Fibroblast of lung (primary cell): ENCODE measurements around the gene RASSF3.

ENCODE experiments used
- CTCF ChIP-seq, 2 donors: IDR thresholded peaks in 1 of 2; conservative IDR thresholded peaks in 1 of 2; 1 replicate in 1 of 2; 2 replicates in 1 of 2; pipeline ENCODE4 v1.5.1; 2011 to 2012; ENCODE audit warnings: low read length in 2 of 2, control low read depth in 1 of 2, inconsistent platforms in 1 of 2, low read depth in 1 of 2, mild to moderate bottlenecking in 1 of 2
- EZH2 ChIP-seq: IDR thresholded peaks from 2 replicates; pipeline ENCODE4 v1.5.1; 2012; ENCODE audit warnings: low read length, control low read depth, mild to moderate bottlenecking; ENCODE audit errors: missing control alignments

GRCh38 chr12:64567570-64567969, 42.7 kb upstream of the RASSF3 start:
- TF ChIP-seq CTCF (conservative IDR thresholded peaks at IDR 0.05 in 1 of 2, IDR thresholded peaks at IDR 0.05 in 1 of 2; ENCODE audit: low read depth in 1 of 2, low read length in 2 of 2) (no peak), EZH2 (no peak)
